HG03342 (cell line): Measurements from ENCODE around the gene ARSB.
"Not testable (repeated sequence)": the region's sequence is repeated elsewhere in the genome, so short reads cannot be mapped to it uniquely, and the experiment has no call there.

ENCODE experiments used
- ATAC-seq: cut with Tn5 transposase; IDR thresholded peaks from one replicate; pipeline ENCODE4 v1.9.1; 2021; ENCODE audit warnings: mild to moderate bottlenecking, moderate library complexity; ENCODE audit not compliant: unreplicated experiment

The ARSB gene

GRCh38 chr5:78997090-78997489 is 12.0 kb upstream of the ARSB start:
- ATAC-seq: no peak

DNA sequence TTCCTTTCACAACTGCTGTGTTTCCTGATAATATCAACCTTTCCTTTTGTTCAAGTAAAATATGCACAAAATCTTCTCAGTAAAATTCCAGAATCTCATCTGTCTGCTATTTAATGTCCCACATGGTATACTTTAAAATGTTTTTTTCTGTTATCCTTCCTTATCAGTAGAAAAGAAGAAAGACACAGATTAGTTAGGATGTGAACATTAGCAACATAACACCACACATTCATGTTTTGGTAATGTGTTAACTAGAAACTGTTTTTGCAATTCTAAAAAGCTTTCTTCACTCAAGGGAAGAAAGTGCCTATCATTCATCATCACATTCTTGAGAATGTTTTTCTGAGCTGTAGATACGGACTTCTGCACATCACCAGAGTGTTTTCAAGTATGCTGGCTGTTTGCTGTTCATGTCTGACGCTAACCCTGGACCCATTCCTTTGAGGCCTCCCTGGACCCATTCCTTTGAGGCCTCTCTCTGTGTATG is 10.5 kb upstream of the ARSB start:
- no peak for ATAC-seq

GRCh38 chr5:78993165-78993564 is 8.1 kb upstream of the ARSB start:
- no peak for ATAC-seq

DNA sequence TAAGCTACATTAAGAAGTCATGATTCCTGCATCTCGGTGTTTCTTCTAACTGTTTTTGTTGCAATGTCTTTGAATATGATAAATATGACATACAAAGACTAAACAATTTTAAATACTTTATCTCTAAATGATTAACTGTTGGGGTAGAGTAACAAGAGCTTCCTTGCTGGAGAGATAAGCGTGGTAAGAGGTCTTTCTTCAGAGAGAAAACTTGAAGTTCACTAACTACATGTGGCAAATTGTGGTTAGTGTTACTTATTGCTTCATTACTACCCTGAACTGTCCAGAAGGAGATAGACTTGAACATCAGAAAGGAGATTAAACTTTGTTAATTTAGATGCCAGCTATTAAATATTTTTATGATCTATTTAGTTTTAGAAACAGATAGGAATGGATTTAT is 7.0 kb upstream of the ARSB start:
- no peak for ATAC-seq

- ATAC-seq: no peak
These were observed 4.0 kb upstream of the ARSB start for GRCh38 chr5:78989080-78989479.

GRCh38 chr5:78985725-78986223 is 664 bp upstream of the ARSB start:
- peak; percentile 57 for ATAC-seq

DNA sequence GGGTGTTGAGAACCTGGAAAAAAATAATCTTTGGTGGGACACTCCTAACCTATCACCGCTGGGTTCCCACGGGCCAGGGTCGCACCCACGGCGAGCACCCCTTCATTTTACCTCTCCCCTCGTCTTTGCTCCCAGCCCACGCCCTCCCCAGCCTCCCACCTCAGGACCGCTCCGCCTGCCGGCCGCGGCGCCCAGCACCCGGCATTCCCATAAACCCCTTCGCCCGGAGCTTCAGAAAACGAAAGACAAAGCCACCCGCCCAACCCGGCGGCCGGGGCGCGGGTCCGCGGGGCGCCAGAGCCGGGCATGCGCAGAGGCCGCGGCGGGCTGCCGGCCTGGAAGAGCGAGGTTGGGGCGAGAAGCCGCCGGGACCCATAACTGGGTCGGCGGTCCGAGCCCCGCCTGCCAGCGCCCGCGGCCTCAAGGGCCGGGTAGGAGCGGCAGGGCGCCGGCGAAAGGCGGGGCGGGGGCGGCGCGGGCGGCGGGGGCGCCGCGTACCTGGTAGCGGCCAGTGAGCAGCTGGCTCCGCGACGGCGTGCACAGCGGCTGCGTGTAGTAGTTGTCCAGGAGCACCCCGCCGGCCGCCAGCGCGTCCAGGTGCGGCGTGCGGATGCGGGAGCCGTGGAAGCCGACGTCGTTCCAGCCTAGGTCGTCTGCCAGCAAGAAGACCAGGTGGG is 533 bp downstream of the ARSB start:
- peak; percentile 48 for ATAC-seq

GRCh38 chr5:78983601-78984438 is 1.3 kb downstream of the ARSB start:
- no peak for ATAC-seq

DNA sequence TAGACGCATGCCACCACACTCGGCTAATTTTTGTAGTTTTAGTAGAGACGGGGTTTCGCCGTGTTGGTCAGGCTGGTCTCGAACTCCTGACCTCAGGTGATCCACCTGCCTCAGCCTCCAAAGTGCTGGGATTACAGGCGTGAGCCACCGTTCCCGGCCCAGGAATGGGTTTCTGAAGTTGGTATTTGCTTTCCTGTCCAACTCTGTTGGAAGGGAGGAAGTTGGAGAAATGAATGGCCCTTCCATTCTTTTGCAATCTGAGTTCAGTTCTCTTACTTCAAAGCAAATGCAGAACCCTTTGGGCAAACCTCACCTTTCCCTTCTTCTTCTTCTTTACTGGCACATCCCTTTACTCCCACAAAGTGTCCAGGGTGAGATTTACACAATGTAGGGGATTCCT is 1.9 kb downstream of the ARSB start:
- not testable (repeated sequence) for ATAC-seq

DNA sequence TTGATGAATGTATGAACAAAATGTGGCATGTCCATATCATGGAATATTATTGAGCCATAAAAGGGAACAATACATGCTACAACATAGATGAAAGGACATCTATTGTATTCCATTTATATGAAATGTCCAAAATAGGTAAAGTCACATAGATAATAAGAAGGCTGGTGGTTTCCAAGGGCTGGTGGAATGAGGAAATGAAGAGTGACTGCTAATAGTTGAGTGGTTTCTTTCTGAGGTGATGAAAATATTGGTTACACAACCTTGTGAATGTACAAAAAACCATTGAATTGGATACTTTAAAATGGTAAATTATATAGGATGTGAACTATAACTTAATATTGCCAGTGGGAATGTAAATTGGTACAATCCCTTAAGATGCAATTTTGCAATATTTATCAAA is 5.2 kb downstream of the ARSB start:
- ATAC-seq: no peak

- ATAC-seq: no peak
These were observed 5.9 kb downstream of the ARSB start for GRCh38 chr5:78979117-78979742.

- ATAC-seq: no peak
These were observed 10.1 kb downstream of the ARSB start for GRCh38 chr5:78975035-78975434.

- ATAC-seq: no peak
These were observed 10.5 kb downstream of the ARSB start for GRCh38 chr5:78974601-78975000.

GRCh38 chr5:78974011-78974410 is 11.1 kb downstream of the ARSB start:
- no peak for ATAC-seq

GRCh38 chr5:78972654-78973428 is 12.3 kb downstream of the ARSB start:
- ATAC-seq: no peak

GRCh38 chr5:78971998-78972397 is 13.1 kb downstream of the ARSB start:
- no peak for ATAC-seq

DNA sequence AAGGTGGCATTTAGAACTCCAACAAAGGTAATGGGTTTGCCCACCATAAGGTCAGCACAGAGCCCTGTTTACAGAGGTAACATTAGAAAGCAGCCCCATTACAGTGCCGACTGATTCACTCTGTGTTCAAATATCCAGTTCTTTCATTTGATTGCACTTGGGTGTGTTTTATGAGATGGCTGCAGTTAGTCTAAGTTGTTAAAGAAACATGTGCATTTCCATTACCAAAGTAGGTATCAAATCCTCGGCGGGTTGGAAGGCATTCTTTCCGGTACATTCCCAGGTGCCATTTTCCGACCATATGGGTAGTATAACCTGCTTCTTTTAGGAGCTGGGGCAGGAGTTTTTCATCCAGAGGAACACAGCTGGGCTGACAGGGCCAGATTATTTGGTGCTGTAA is 16.3 kb downstream of the ARSB start:
- no peak for ATAC-seq

DNA sequence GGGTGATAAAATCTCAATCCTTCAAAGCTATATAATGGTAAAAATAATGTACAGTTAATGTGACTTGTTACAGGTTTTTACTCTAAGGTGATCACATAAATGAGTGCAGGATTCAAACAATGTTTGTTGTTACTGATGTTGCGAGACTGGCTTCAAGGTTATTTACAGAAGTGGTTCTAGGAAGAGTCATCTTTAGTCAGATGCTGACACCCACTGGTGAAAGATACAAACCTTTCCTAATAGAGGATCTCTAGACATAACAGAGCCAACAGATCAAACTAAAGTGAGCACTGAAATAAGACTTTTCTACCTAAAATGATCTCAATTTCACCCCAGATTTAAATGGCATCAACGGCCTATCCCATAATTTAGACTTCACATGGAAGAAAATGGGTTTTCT is 20.2 kb downstream of the ARSB start:
- ATAC-seq: no peak

GRCh38 chr5:78961743-78962142 is 23.4 kb downstream of the ARSB start:
- no peak for ATAC-seq

- no peak for ATAC-seq
These were observed 25.3 kb downstream of the ARSB start for GRCh38 chr5:78959767-78960166.
